GM19351 (cell line): ENCODE data around the gene CFAP45.

ENCODE experiments used
- ATAC-seq: cut with Tn5 transposase; IDR thresholded peaks from one replicate; pipeline ENCODE4 v1.9.1; 2021; ENCODE audit warnings: mild to moderate bottlenecking, moderate library complexity; ENCODE audit not compliant: unreplicated experiment

CFAP45 gene

GRCh38 chr1:159924025-159924790 is 24.2 kb upstream of the CFAP45 start:
- no peak for ATAC-seq

- peak; percentile 33 for ATAC-seq
Observed at GRCh38 chr1:159923203-159924024, 23.4 kb upstream of the CFAP45 start.

- no peak for ATAC-seq
Observed at GRCh38 chr1:159922511-159923202, 22.7 kb upstream of the CFAP45 start.

GRCh38 chr1:159921700-159922504 is 21.9 kb upstream of the CFAP45 start:
- no peak for ATAC-seq

GRCh38 chr1:159921251-159921650 is 21.3 kb upstream of the CFAP45 start:
- peak; percentile 27 for ATAC-seq

- ATAC-seq: no peak
Observed at GRCh38 chr1:159920651-159921050, 20.7 kb upstream of the CFAP45 start.

GRCh38 chr1:159920202-159920601 is 20.2 kb upstream of the CFAP45 start:
- no peak for ATAC-seq

- no peak for ATAC-seq
Observed at GRCh38 chr1:159919236-159919865, 19.4 kb upstream of the CFAP45 start.

- ATAC-seq: no peak
Observed at GRCh38 chr1:159918352-159919200, 18.6 kb upstream of the CFAP45 start.

GRCh38 chr1:159917533-159918351 is 17.8 kb upstream of the CFAP45 start:
- ATAC-seq: no peak

GRCh38 chr1:159916242-159917051 is 16.5 kb upstream of the CFAP45 start:
- ATAC-seq: no peak

- no peak for ATAC-seq
Observed at GRCh38 chr1:159915571-159916241, 15.7 kb upstream of the CFAP45 start.

- ATAC-seq: no peak
Observed at GRCh38 chr1:159914252-159915018, 14.5 kb upstream of the CFAP45 start.

GRCh38 chr1:159913451-159914192 is 13.7 kb upstream of the CFAP45 start:
- no peak for ATAC-seq

- ATAC-seq: no peak
Observed at GRCh38 chr1:159911326-159912070, 11.5 kb upstream of the CFAP45 start.
